Measurements from ENCODE around the gene ESPL1. TPM values are rescaled to one million over a fixed set of nuclear protein-coding genes. Genes with fewer than 3 reads are reported as not detected.
A peak's percentile ranks its signal among the peaks of the same experiment; 100 is the strongest.

The ESPL1 gene
- total RNA-seq, 2 experiments from 2014 or later = 78.2 to 121 TPM

- peaks cover 30% of the 10 kb centered on the region for H3K4me1 ChIP-seq (ENCODE audit: insufficient read depth, low read length, poor library complexity, severe bottlenecking)
- H3K9me3 ChIP-seq (ENCODE audit: low read length) = no peaks in the 10 kb centered on the region
- BruUV-seq (replicated peaks) = no TSS peak
- H3K4me2 ChIP-seq (ENCODE audit: low read length) = no peak overlapping the region
- no peaks in the 10 kb centered on the region for H3K9me2 ChIP-seq (ENCODE audit: insufficient read depth, low read length)
- peaks cover 27% of the 10 kb centered on the region for H3K79me2 ChIP-seq (ENCODE audit: insufficient read depth, low read depth, low read length)
- H2AFZ ChIP-seq (ENCODE audit: low read length) = no peak overlapping the region
- DNase-seq (ENCODE audit: low spot score) = no peak
- TF ChIP-seq EZH2phosphoT487 (IDR thresholded peaks at IDR 0.05; ENCODE audit: borderline replicate concordance, low read depth, low read length) = no peak
- TF ChIP-seq CTCF (conservative IDR thresholded peaks at IDR 0.05; ENCODE audit: low read length) = no peak
- H4K20me1 ChIP-seq (ENCODE audit: insufficient read depth, low read length) = no peaks in the 10 kb centered on the region; the same call in 1 of the 2 replicates
- no peak overlapping the region for H3K27ac ChIP-seq (ENCODE audit: low read depth, low read length, poor library complexity, severe bottlenecking)
- CTCF ChIA-PET (ENCODE audit: unreplicated experiment) = interaction anchor here (7.1 kb wide), 1 partner anchor 53 kb away, joined by 80 read pairs; no protein-coding TSS in a partner anchor
- intact Hi-C loops (cut with micrococcal nuclease; ENCODE audit: unreplicated experiment) = no loop called here
- H3K36me3 ChIP-seq (ENCODE audit: insufficient read depth, low read length) = peaks cover 26% of the 10 kb centered on the region
- POLR2A ChIA-PET = interaction anchor here (0.6 to 3.0 kb wide), 6 partner anchors 9 to 79 kb away, joined by 3 to 20 read pairs (median 4); no protein-coding TSS in a partner anchor
- no peak overlapping the region for H3K4me3 ChIP-seq (ENCODE audit: low read depth, low read length, poor library complexity, severe bottlenecking)
Observed at GRCh38 chr12:53265783-53266182, 2.3 kb upstream of the ESPL1 start.

- POLR2A ChIA-PET = interaction anchor here (0.6 to 4.6 kb wide), 20 partner anchors 9 to 332 kb away, joined by 3 to 43 read pairs (median 5); partner anchors contain the start of genes ITGB7, PFDN5 and SP1
- H3K9me3 ChIP-seq (ENCODE audit: low read length) = no peaks in the 10 kb centered on the region
- TF ChIP-seq CTCF (conservative IDR thresholded peaks at IDR 0.05; ENCODE audit: low read length) (no peak), EZH2phosphoT487 (IDR thresholded peaks at IDR 0.05; ENCODE audit: borderline replicate concordance, low read depth, low read length) (no peak)
- peak overlapping the region; percentile 33 for H3K27ac ChIP-seq (ENCODE audit: low read depth, low read length, poor library complexity, severe bottlenecking)
- H3K4me2 ChIP-seq (ENCODE audit: low read length) = peak overlapping the region; percentile 94
- peak overlapping the region; percentile 91 for H2AFZ ChIP-seq (ENCODE audit: low read length)
- no peak for DNase-seq (ENCODE audit: low spot score)
- no TSS peak for BruUV-seq (replicated peaks)
- H4K20me1 ChIP-seq (ENCODE audit: insufficient read depth, low read length) = no peaks in the 10 kb centered on the region; the same call in 1 of the 2 replicates
- peaks cover 35% of the 10 kb centered on the region for H3K79me2 ChIP-seq (ENCODE audit: insufficient read depth, low read depth, low read length)
- H3K9me2 ChIP-seq (ENCODE audit: insufficient read depth, low read length) = no peaks in the 10 kb centered on the region
- peaks cover 31% of the 10 kb centered on the region for H3K4me1 ChIP-seq (ENCODE audit: insufficient read depth, low read length, poor library complexity, severe bottlenecking)
- intact Hi-C loops (cut with micrococcal nuclease; ENCODE audit: unreplicated experiment) = no loop called here
- H3K36me3 ChIP-seq (ENCODE audit: insufficient read depth, low read length) = peaks cover 40% of the 10 kb centered on the region
- H3K4me3 ChIP-seq (ENCODE audit: low read depth, low read length, poor library complexity, severe bottlenecking) = peak overlapping the region; percentile 87
- CTCF ChIA-PET (ENCODE audit: unreplicated experiment) = interaction anchor here (0.5 to 7.1 kb wide), 12 partner anchors 8 to 108 kb away, joined by 3 to 80 read pairs (median 4); a partner anchor contains a TSS
Observed at GRCh38 chr12:53267306-53267998, 647 bp upstream of the ESPL1 start.

Data from OCI-LY7 (cell line).